C1 segment of cervical spinal cord (tissue), 14 donors: ENCODE data around the gene NUP58.

Source experiments
- DNase-seq, 14 donors: peaks; one replicate each; lab custom pipeline; 2025; lab: John Stamatoyannopoulos, UW

NUP58 gene

DNA sequence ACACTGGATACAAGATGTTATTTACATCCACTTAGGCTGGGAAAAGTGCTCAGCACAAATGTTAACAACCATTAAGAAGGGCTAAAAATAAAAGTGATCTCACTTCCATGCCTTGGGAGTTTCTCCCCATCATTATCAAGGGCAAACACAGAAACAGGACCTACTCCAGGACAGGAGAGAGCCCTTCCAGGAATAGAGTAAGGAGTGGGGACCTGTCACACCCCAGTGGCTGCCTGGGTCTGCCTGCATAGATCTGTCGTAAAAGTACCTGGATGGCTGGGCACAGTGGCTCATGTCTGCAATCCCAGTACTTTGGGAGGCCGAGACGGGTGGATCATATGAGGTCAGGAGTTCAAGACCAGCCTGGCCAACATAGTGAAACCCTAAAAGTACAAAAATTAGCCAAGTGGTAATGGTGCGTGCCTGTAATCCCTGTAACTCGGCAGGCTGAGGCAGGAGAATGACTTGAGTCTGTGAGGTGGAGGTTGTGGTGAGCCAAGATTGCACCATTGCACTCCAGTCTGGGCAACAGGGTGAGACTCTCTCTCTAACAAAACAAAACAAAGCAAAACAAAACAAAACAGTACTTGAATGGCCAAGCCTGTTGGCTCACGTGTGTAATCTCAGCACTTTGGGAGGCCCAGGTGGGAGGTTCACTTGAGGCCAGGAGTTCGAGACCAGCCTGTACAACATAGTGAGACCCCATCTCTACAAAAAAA lies 76.0 kb downstream of the NUP58 start:
- DNase-seq, result no peak

DNA sequence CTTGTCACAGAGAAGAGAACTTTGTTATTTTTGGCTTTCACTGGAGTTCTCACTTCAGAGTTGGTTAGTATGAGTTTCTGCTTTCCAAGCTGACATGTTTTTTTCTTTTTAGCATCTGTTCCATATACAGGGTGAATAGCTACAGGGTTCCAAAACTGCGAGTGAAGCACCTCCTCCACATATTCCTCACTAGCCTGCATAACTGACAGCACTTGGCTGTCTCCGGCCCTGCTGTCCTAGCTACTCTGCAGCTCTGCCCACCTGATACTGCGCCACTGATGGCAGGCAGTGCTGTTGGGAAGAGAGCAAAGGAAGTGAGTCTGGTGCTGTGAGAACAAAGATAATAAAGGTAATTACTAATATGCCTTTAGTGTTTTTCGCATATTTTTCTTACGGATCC lies 77.1 kb downstream of the NUP58 start:
- peak in 1 of 14 donors; percentile 70 for DNase-seq

DNA sequence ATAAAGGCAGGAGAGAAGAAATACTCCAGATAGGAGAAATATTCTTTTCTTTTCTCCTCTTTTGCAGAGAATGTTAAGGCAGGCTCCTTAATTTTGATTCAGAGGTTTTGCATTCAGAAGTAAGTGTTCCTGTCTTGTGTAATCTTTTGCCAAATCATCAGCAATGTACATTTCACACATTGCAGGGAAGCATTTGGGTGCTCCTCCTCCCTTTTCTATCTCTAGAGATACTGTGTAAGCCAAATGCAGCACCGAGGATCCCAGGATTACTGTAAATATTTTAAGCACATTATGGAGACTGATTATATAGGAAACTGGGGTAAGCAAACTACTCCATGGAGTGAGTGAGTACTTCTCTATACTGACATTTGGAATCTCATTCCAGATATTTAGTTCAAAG lies 77.6 kb downstream of the NUP58 start:
- DNase-seq, result no peak

DNA sequence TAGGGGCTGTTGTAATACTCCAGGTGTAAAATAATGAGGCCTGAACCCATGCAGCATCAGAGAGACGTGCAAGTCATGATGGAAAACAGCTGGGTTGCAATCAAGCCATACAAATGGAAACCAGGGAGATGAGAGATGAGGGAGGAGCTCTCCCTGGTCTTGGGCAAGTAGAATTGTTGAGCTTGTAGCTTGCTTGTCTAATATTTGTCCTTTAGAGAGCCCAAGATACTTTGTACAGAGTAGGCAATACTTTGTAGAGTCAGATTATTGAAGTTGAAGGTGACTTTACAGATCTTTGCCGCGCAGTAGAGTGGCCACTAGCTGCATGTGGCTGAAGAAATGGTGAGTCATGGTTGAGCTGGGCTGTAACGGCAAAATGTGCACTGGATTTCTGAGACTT lies 78.7 kb downstream of the NUP58 start:
- no peak for DNase-seq

DNA sequence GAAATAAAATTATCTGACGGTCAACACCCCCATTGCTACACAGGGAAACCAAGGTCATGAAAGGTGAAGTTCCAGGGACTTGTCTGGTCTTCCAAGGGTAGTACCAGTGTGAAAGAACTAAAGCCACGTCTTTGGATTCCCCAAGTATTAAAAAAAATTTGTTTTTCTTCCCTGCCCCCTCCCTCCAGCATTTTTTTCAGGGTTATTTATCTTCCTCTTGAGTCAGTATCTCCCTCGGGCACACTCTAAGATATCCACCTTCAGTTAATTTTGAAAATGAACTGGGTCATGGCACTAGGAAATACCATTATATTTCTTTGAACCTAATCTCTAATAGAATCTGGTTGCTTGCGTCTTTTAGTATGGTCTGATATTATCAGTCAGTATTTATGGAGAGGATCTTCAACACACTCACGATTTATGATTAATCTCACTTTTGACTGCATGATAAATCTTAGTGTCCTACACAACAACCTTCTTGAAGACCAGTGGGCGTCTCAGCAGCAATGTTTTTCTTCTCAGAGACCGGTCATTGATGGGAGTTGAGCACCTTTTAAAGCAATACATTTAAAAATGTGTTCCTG lies 79.4 kb downstream of the NUP58 start:
- DNase-seq, result no peak

DNA sequence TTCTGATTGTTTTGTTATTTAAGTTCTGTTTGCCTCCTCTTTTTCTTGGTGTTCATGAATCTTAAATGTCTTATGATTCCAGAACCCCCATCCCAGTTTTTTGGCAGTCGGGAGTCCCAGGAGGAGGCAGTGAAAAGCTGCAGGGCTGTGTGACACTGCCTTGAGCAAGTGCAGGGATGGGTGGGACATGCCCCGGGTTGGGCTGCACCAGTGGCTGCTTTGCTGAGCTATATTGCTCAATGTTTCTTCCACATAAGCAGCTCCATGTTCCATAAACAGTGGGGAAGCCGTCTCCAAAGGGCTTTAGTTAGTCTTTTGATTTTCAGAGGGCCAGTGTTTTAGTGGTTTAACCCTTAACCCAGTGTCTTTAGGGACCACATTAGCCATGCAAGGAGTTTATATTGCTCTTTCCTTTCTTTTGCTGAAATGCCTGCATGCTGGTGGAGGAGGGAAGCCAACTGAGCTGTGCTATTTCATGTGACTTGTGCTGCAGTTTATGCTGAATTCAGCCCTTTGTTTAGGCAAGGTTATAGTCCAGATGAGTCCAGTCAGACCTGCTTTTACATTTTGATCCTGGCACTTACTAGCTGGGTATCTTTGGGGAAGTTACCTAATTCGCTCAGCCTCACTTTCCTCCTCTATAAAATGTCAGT lies 83.5 kb downstream of the NUP58 start:
- no peak for DNase-seq

DNA sequence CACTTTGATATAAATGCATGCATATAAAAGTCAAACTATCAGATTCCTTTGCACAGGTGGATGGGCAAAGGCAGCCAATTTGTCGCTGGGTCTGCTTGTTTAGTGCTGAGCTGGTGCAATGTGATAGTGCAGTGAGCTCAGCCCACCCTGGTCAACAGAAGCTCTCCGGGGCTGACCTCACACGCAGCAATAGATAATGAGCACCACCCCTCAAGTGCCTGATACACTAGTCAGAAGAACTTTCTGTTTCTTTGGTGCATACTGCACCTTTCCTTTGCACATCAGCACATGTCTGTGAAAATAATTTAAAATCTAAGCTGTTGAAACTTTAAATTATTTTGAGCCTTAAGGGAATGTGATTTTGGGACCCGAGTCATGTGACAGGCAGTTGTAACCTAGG lies 90.5 kb downstream of the NUP58 start:
- DNase-seq, result no peak
